PC-3 (cell line): ENCODE results near the gene COX10. TPM values are rescaled to one million over a fixed set of nuclear protein-coding genes. Genes with fewer than 3 reads are reported as not detected.

Source experiments
- ATAC-seq: fragments of 200-7000 bp; cut with Tn5 transposase; 2 replicates; pipeline ENCODE4 v1.9.1; 2020; ENCODE audit warnings: mild to moderate bottlenecking, moderate library complexity
- BruUV-seq: library from RNA; stranded (reverse); fragments of 400-500 nt; replicated peaks from 2 replicates; lab custom pipeline; 2021; lab: Mats Ljungman, UMichigan
- CTCF ChIA-PET: fragments of 300-600 bp; sonication (Branson Sonifier 250); formaldehyde crosslinking; loops from one replicate; lab custom pipeline; 2022; ENCODE audit warnings: antibody characterized with exemption; lab: Charles Lee
- POLR2A ChIA-PET: fragments of 300-600 bp; sonication (Branson Sonifier 250); formaldehyde crosslinking; loops from one replicate; lab custom pipeline; 2022; ENCODE audit warnings: antibody characterized with exemption; ENCODE audit not compliant: unreplicated experiment; lab: Charles Lee
- DNase-seq: peaks from one replicate; pipeline ENCODE4 v3.0.0-alpha.2; 2015
- H2AFZ ChIP-seq: fragments of 300-600 bp; sonication (generic); 2 replicates; pipeline ENCODE4 v1.6.0; 2016; ENCODE audit warnings: antibody characterized with exemption, low read length
- H3F3A ChIP-seq: fragments of 300-600 bp; sonication (generic); one replicate; pipeline ENCODE4 v1.6.0; 2017; ENCODE audit warnings: antibody characterized with exemption, low read length, control low read depth, mild to moderate bottlenecking; ENCODE audit not compliant: unreplicated experiment
- H3K27ac ChIP-seq: fragments of 300-600 bp; sonication (generic); 2 replicates; pipeline ENCODE4 v1.5.1; 2016; ENCODE audit warnings: mild to moderate bottlenecking, low read length
- H3K27me3 ChIP-seq: fragments of 300-600 bp; sonication (generic); 2 replicates; pipeline ENCODE4 v1.6.1; 2016; ENCODE audit warnings: low read length, mixed read lengths
- H3K36me3 ChIP-seq: fragments of 300-600 bp; sonication (generic); 2 replicates; pipeline ENCODE4 v1.6.1; 2016; ENCODE audit warnings: low read depth, mixed run types, low read length, mixed read lengths
- H3K4me1 ChIP-seq: fragments of 300-600 bp; sonication (generic); 2 replicates; pipeline ENCODE4 v1.5.1; 2016; ENCODE audit warnings: low read length; ENCODE audit not compliant: insufficient read depth
- H3K4me2 ChIP-seq: fragments of 300-600 bp; sonication (generic); 2 replicates; pipeline ENCODE4 v1.6.0; 2016; ENCODE audit warnings: low read length
- H3K4me3 ChIP-seq: fragments of 300-600 bp; sonication (generic); 2 replicates; pipeline ENCODE4 v1.5.1; 2016; ENCODE audit warnings: mild to moderate bottlenecking, low read length, mixed read lengths
- H3K79me2 ChIP-seq: fragments of 300-600 bp; sonication (generic); 2 replicates; pipeline ENCODE4 v1.6.1; 2017; ENCODE audit warnings: low read length, mixed read lengths
- H3K9ac ChIP-seq: fragments of 300-600 bp; sonication (generic); 2 replicates; pipeline ENCODE4 v1.6.0; 2016; ENCODE audit warnings: mild to moderate bottlenecking, low read length
- H3K9me2 ChIP-seq: fragments of 300-600 bp; sonication (generic); replicated peaks from 2 replicates; pipeline ENCODE4 v1.6.1; 2016; ENCODE audit warnings: mixed run types, low read length, mixed read lengths
- H3K9me3 ChIP-seq: fragments of 300-600 bp; sonication (generic); 2 replicates; pipeline ENCODE4 v1.6.1; 2016; ENCODE audit warnings: low read length, mixed read lengths
- H4K20me1 ChIP-seq: fragments of 300-600 bp; sonication (generic); 2 replicates; pipeline ENCODE4 v1.6.1; 2016; ENCODE audit warnings: low read length, mixed read lengths
- EZH2 ChIP-seq: fragments of 300-600 bp; sonication (generic); IDR thresholded peaks from one replicate; pipeline ENCODE4 v1.6.1; 2017; ENCODE audit warnings: antibody characterized with exemption, mild to moderate bottlenecking, low read length; ENCODE audit not compliant: unreplicated experiment
- EZH2phosphoT487 ChIP-seq: fragments of 300-600 bp; sonication (generic); IDR thresholded peaks from 2 replicates; pipeline ENCODE4 v1.6.1; 2018; ENCODE audit warnings: mild to moderate bottlenecking, antibody characterized with exemption, low read length, borderline replicate concordance
- intact Hi-C: fragments of 100-400 bp; cut with micrococcal nuclease; formaldehyde crosslinking; loops from 2 replicates; pipeline ENCODE4 v1.9.0; 2023
- total RNA-seq: library from RNA; depleted of rRNA; stranded (reverse); fragments of >200 nt; gene quantifications from 2 replicates; pipeline ENCODE4 v1.2.3, GENCODE V29; 2014
- TF ChIP-seq, protein P1 (sequence below): fragments of 300-600 bp; sonication (generic); conservative IDR thresholded peaks from 2 replicates; pipeline ENCODE4 v1.5.1; 2017; ENCODE audit warnings: antibody characterized with exemption, low read depth, mild to moderate bottlenecking, low read length

Gene COX10
- total RNA-seq, 1 experiment from 2014 or later, result 34.7 TPM

DNA sequence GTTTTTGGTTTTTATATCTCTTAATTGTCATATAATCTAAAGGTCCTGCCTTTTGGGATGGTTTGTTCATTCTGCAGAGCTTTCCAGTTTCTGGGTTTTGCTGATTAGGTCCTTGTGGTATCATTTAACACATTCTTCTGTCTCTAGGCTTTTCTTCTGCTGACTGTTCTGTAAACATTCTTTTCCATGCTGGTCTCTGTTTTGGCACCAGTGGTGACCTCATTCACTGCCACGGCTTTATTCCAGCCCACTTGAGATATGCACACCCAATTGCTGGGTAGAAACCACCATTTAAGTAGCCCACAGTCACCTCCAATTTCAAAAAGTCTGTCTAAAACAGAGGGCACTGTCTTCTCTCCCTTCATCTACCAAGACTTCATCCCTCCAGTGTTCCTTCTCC lies 31.1 kb upstream of the COX10 start:
- no peaks in the 10 kb centered on the region for H3K79me2 ChIP-seq
- H3K4me1 ChIP-seq, result no peaks in the 10 kb centered on the region
- no peaks in the 10 kb centered on the region for H3K27me3 ChIP-seq
- H3K36me3 ChIP-seq, result peaks cover 7% of the 10 kb centered on the region
- no peaks in the 10 kb centered on the region for H3F3A ChIP-seq
- CTCF ChIA-PET, result no interaction called here
- no peak overlapping the region for H3K9ac ChIP-seq
- no peak overlapping the region for H3K4me2 ChIP-seq
- no peaks in the 10 kb centered on the region for H4K20me1 ChIP-seq
- intact Hi-C loops, result no loop called here
- no peak overlapping the region for H3K27ac ChIP-seq
- no peak for TF ChIP-seq EZH2
- no peak for TF ChIP-seq EZH2phosphoT487
- TF ChIP-seq, protein P1, sequence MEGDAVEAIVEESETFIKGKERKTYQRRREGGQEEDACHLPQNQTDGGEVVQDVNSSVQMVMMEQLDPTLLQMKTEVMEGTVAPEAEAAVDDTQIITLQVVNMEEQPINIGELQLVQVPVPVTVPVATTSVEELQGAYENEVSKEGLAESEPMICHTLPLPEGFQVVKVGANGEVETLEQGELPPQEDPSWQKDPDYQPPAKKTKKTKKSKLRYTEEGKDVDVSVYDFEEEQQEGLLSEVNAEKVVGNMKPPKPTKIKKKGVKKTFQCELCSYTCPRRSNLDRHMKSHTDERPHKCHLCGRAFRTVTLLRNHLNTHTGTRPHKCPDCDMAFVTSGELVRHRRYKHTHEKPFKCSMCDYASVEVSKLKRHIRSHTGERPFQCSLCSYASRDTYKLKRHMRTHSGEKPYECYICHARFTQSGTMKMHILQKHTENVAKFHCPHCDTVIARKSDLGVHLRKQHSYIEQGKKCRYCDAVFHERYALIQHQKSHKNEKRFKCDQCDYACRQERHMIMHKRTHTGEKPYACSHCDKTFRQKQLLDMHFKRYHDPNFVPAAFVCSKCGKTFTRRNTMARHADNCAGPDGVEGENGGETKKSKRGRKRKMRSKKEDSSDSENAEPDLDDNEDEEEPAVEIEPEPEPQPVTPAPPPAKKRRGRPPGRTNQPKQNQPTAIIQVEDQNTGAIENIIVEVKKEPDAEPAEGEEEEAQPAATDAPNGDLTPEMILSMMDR, result no peak
- BruUV-seq, result no TSS peak
- ATAC-seq, result no peak
- H3K4me3 ChIP-seq, result no peak overlapping the region
- no peak for DNase-seq
- H2AFZ ChIP-seq, result no peak overlapping the region
- H3K9me2 ChIP-seq, result no peaks in the 10 kb centered on the region
- H3K9me3 ChIP-seq, result no peaks in the 10 kb centered on the region
- POLR2A ChIA-PET, result no interaction called here

DNA sequence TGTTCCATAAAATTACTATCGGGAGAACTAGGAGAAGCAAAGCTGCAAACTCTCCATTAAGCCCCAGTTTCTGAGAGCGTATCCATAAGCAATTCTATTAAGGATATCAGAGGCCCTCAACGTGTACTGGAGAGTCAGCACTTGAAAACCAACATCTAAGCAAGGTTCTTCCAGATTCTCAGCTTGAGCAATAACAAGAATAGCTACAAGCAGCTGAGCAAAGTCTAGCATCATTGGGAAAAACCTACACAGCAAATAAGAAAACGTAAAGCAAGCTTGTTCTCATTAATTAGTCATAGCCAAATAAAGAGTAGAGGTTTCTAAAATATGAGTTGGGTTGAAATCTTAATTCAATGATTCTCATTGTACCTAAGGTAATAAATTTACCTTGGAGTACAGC lies 26.9 kb upstream of the COX10 start:
- no peak overlapping the region for H3K4me2 ChIP-seq
- no peaks in the 10 kb centered on the region for H3K27me3 ChIP-seq
- no peaks in the 10 kb centered on the region for H3K4me1 ChIP-seq
- H3K27ac ChIP-seq, result no peak overlapping the region
- no peak for TF ChIP-seq EZH2phosphoT487
- TF ChIP-seq, protein P1, result no peak
- TF ChIP-seq EZH2, result no peak
- H3K9me2 ChIP-seq, result no peaks in the 10 kb centered on the region
- ATAC-seq, result no peak
- no peak overlapping the region for H2AFZ ChIP-seq
- no peaks in the 10 kb centered on the region for H3K36me3 ChIP-seq
- no peaks in the 10 kb centered on the region for H3K9me3 ChIP-seq
- POLR2A ChIA-PET, result interaction anchor here (0.7 kb wide), 1 partner anchor 24 kb away, joined by 5 read pairs; no protein-coding TSS in a partner anchor
- DNase-seq, result no peak
- H4K20me1 ChIP-seq, result no peaks in the 10 kb centered on the region; the same call in 1 of the 2 replicates
- no peaks in the 10 kb centered on the region for H3K79me2 ChIP-seq
- no peak overlapping the region for H3K9ac ChIP-seq
- H3F3A ChIP-seq, result no peaks in the 10 kb centered on the region
- intact Hi-C loops, result no loop called here
- CTCF ChIA-PET, result no interaction called here
- H3K4me3 ChIP-seq, result no peak overlapping the region
- BruUV-seq, result no TSS peak

DNA sequence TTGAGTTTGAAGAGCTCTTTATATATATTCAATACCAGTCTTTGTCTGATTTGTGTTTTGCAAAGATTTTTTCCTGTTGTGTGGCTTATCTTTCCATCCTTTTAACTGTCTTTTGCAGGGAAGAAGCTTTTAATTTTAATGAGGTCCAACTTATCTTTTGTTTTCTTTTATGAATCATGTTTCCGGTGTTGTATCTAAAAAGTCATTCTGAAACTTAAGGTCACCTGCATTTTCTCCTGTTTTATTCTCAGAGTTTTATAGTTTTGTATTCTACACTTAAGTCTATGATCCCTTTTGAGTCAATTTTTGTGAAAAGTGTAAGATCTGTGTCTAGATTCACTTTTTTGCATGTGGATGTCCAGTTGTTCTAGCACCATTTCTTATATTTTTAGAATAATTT lies 24.6 kb upstream of the COX10 start:
- POLR2A ChIA-PET, result no interaction called here

More for the DNA sequence above, 24.6 kb upstream of the COX10 start:
- ATAC-seq, result no peak
- Histone ChIP-seq H3K27ac (no peak overlapping the region), H3F3A (no peaks in the 10 kb centered on the region), H3K4me3 (no peak overlapping the region), H3K9me3 (no peaks in the 10 kb centered on the region), H3K9me2 (no peaks in the 10 kb centered on the region), H4K20me1 (no peaks in the 10 kb centered on the region; the same call in 1 of the 2 replicates), H3K27me3 (no peaks in the 10 kb centered on the region), H3K4me1 (no peaks in the 10 kb centered on the region), H3K79me2 (no peaks in the 10 kb centered on the region), H3K36me3 (no peaks in the 10 kb centered on the region), H3K9ac (no peak overlapping the region), H3K4me2 (no peak overlapping the region), H2AFZ (no peak overlapping the region)
- no peak for DNase-seq
- CTCF ChIA-PET, result no interaction called here
- no TSS peak for BruUV-seq
- intact Hi-C loops, result no loop called here
- TF ChIP-seq, protein P1, result no peak
- no peak for TF ChIP-seq EZH2
- TF ChIP-seq EZH2phosphoT487, result no peak
